NB4 (cell line): Measurements from ENCODE around the gene SIDT1.

Experiments
- POLR2A ChIP-seq: IDR thresholded peaks from 2 replicates; pipeline ENCODE4 v1.6.1; 2011; ENCODE audit warnings: mild to moderate bottlenecking; ENCODE audit not compliant: insufficient read length; ENCODE audit errors: extremely low read depth
- TF ChIP-seq, protein P1 (sequence below): IDR thresholded peaks from one replicate; pipeline ENCODE4 v1.5.1; 2012; ENCODE audit warnings: low read depth, low read length
- TF ChIP-seq, protein P2 (sequence below): IDR thresholded peaks from 2 replicates; pipeline ENCODE4 v1.6.1; 2011; ENCODE audit warnings: low read depth, low read length

DNA sequence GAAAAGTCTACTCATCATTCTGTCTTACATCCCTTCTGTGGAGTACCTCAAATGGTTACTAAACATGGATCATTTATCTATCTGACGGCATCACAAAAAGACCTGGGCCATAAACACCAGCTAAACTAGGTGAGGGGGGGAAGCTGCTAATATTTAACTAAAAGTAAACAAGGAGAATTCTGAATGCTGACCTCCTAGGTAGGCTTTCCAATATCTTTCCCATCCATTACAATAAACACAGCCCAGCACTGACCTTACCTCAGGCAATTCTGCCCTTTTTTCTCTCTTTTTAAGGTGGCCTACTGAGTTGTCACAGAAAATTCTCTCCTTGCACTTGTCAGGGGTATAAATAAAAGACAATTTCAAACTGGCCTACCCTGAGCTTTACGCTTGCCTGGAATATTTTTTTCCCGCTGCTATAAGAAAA is 131.0 kb downstream of the SIDT1 start:
- no peak for TF ChIP-seq POLR2A
- TF ChIP-seq, protein P1, sequence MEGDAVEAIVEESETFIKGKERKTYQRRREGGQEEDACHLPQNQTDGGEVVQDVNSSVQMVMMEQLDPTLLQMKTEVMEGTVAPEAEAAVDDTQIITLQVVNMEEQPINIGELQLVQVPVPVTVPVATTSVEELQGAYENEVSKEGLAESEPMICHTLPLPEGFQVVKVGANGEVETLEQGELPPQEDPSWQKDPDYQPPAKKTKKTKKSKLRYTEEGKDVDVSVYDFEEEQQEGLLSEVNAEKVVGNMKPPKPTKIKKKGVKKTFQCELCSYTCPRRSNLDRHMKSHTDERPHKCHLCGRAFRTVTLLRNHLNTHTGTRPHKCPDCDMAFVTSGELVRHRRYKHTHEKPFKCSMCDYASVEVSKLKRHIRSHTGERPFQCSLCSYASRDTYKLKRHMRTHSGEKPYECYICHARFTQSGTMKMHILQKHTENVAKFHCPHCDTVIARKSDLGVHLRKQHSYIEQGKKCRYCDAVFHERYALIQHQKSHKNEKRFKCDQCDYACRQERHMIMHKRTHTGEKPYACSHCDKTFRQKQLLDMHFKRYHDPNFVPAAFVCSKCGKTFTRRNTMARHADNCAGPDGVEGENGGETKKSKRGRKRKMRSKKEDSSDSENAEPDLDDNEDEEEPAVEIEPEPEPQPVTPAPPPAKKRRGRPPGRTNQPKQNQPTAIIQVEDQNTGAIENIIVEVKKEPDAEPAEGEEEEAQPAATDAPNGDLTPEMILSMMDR = no peak
- TF ChIP-seq, protein P2, sequence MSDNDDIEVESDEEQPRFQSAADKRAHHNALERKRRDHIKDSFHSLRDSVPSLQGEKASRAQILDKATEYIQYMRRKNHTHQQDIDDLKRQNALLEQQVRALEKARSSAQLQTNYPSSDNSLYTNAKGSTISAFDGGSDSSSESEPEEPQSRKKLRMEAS = no peak
